Activated CD8-positive, alpha-beta memory T cell treated with anti-CD3 and anti-CD28 coated beads, Interleukin-2, amount 50 U/mL, for 4 hours (primary cell): ENCODE results near the gene NFX1.

Source experiments
- DNase-seq: peaks from one replicate; pipeline ENCODE4 v3.0.0-alpha.2; 2020

Gene NFX1

GRCh38 chr9:33290247-33291030, at the start of gene NFX1:
NFX1 (plus strand) TSS chr9:33290516; CDS start chr9:33290573, 57 bp downstream.
- DNase-seq, result peak; percentile 99

- DNase-seq, result no peak
These were observed 49.0 kb upstream of the NFX1 start for GRCh38 chr9:33241298-33241697.

- DNase-seq, result no peak
These were observed 47.6 kb upstream of the NFX1 start for GRCh38 chr9:33242609-33243134.

DNA sequence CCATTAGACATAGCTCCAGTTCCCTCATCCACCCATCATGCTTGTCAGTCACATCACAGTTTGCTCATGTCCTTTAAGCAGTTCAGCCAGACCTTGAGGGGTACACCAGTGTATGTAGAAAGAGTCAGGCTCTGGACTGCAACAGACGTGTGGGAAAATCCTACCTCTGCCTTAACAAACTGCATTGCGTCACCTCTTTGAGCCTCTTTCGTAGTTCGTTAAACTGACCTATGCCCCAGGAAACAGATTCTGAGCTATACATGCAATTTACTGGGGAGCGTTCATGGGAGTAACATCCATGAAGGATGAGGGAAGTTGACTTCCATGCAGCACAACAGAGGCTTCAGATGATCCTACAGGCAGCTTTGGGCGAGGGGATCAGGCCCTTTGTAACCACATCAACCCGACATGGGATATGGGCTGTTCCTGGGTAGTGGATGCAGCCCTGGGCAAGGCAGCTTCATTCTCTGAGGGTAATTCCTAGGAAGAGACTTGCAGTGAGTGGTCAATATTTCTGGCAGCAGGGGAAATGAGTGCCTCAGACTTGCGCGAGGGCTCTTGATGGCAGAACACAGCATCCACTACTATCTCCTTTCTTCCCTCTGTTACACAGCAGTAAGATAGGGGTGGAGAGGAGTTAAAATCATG, 46.1 kb upstream of the NFX1 start:
- no peak for DNase-seq

- no peak for DNase-seq
These were observed 45.0 kb upstream of the NFX1 start for GRCh38 chr9:33245341-33245740.

- no peak for DNase-seq
These were observed 44.0 kb upstream of the NFX1 start for GRCh38 chr9:33246269-33246860.

DNA sequence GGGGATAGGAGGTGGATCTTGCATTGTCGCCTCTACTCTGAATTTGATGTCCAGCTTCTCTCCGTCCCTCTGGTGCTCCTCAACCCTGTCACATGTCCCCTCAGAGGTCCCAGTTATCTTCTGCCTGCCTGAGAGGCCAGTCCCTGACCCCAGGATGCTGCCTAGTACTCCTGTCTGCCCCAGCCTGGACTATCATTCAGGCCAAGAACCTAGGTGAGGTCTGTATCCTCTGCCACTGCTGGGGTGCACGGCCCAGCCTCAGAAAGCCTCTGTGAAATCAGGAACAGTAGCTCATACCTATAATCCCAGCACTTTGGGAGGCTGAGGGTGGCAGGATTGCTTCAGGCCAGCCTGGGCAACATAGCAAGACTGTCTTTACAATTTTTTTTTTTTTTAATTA, 41.7 kb upstream of the NFX1 start:
- DNase-seq, result no peak

- DNase-seq, result no peak
These were observed 41.1 kb upstream of the NFX1 start for GRCh38 chr9:33249087-33249658.

- DNase-seq, result no peak
These were observed 40.3 kb upstream of the NFX1 start for GRCh38 chr9:33249983-33250382.

- DNase-seq, result no peak
These were observed 39.8 kb upstream of the NFX1 start for GRCh38 chr9:33250458-33250995.

GRCh38 chr9:33254211-33254610, 36.1 kb upstream of the NFX1 start:
- no peak for DNase-seq

GRCh38 chr9:33255014-33255413, 35.3 kb upstream of the NFX1 start:
- DNase-seq, result no peak

GRCh38 chr9:33255471-33255870, 34.8 kb upstream of the NFX1 start:
- DNase-seq, result no peak

DNA sequence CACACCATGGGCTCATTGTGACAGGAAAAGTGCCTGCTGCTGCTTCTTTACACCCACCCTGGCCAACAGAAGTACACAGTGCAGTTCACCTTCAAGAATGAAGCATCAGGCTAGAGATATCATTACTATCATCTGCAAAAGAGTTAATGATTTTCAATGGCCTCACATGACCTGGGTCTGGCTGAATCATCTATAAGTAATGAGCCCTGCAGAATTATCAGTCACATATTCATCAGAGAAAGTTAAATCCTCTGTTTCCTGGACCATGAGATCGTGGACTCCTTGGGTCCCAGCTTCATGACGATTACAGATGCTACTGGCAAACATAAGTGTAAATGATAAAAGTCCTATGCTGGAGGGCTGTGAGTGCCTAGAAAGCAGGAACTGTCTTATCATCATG, 34.1 kb upstream of the NFX1 start:
- no peak for DNase-seq

GRCh38 chr9:33257276-33257675, 33.0 kb upstream of the NFX1 start:
- DNase-seq, result no peak

GRCh38 chr9:33260372-33260771, 29.9 kb upstream of the NFX1 start:
- DNase-seq, result no peak

GRCh38 chr9:33263131-33264002, 26.9 kb upstream of the NFX1 start:
- DNase-seq, result no peak

DNA sequence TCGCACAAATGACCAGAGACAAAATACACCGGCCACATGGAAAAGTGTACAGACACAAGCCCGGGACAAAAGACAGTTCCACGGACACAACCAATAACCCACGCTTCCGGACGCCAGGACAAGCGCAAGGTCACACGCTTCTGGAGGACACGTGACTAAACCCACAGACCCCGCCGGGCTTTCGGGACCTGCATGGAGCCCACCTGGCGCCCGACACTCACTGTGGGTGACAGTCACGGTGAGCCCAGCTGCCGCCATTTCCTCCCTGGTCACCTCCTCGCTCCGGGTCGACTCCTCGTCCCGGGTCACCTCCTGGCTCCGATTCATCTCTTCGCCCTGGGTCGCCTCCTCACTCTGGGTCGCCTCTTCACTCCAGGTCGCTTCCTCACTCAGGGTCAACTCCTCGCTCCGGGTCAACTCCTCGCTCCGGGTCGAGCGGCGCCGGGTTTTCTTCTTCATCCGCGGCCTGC, 26.3 kb upstream of the NFX1 start:
- peak; percentile 43 for DNase-seq

- DNase-seq, result peak; percentile 100
These were observed 25.7 kb upstream of the NFX1 start, which contains the start of the genes BAG1 and CHMP5 for GRCh38 chr9:33264473-33265177. BAG1 (minus strand) TSS chr9:33264708. CHMP5 (plus strand) TSS chr9:33265049; CDS start chr9:33265079, 30 bp downstream.

DNA sequence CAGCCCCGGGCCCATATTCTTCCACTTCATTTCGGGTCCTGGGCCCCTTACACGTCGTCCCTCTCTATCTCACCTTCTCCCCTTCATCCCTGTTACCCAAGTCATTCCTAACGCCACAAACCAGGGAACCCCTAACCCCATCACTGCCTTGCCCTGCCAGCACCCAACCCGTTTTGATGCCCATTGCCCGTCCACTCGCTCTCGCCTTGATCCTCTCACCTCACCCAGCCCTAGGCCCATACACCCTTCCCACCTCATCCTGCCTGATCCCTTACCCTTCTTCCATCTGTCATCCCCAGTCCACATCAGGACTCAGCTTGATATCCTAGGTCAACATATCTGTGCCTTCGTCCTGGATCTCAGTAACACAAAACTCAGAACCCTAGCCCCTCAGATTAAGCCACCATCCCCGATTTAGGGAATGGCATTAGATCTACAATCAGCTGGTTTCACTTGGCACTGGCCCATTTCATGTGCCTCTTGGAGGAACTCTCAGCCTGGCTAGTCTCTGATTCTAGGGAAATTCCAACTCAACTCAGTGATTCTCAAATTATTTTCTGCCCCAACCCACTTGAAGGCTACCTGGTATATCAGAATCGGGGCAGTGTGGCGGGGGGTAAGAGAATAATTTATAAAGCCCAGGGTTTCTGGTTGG, 25.0 kb upstream of the NFX1 start:
- no peak for DNase-seq
